ENCODE measurements around the gene HOXD11.

The HOXD11 gene

GRCh38 chr2:176067589-176068418 is 39.3 kb upstream of the HOXD11 start:
- Histone ChIP-seq H3K9me2 (ENCODE audit: low read depth, low read length) (no peaks in the 10 kb centered on the region), H3K9ac (ENCODE audit: low read length) (no peak overlapping the region), H3K4me3 (ENCODE audit: low read depth, low read length, poor library complexity, severe bottlenecking) (no peak overlapping the region), H3K4me2 (ENCODE audit: low read length) (no peak overlapping the region), H3F3A (ENCODE audit: insufficient read depth, low read length) (no peaks in the 10 kb centered on the region), H3K27me3 (ENCODE audit: insufficient read depth, low read length) (no peaks in the 10 kb centered on the region), H2AFZ (ENCODE audit: low read length) (no peak overlapping the region), H3K79me2 (ENCODE audit: insufficient read depth, low read length) (no peaks in the 10 kb centered on the region), H3K36me3 (ENCODE audit: insufficient read depth, low read length) (no peaks in the 10 kb centered on the region), H3K27ac (ENCODE audit: low read depth, low read length, poor library complexity, severe bottlenecking) (no peak overlapping the region), H4K20me1 (ENCODE audit: insufficient read depth, low read length) (no peaks in the 10 kb centered on the region), H3K4me1 (ENCODE audit: insufficient read depth, low read length, severe bottlenecking) (no peaks in the 10 kb centered on the region), H3K9me3 (ENCODE audit: low read length) (no peaks in the 10 kb centered on the region)
- no peak for TF ChIP-seq EZH2 (IDR thresholded peaks at IDR 0.05; ENCODE audit: borderline replicate concordance, low read length)
- no peak for TF ChIP-seq CTCF (IDR thresholded peaks at IDR 0.05; ENCODE audit: low read length)

GRCh38 chr2:176068419-176068832 is 38.7 kb upstream of the HOXD11 start:
- no peaks in the 10 kb centered on the region for H3K27me3 ChIP-seq (ENCODE audit: insufficient read depth, low read length)
- no peaks in the 10 kb centered on the region for H3K4me1 ChIP-seq (ENCODE audit: insufficient read depth, low read length, severe bottlenecking)
- no peaks in the 10 kb centered on the region for H3K36me3 ChIP-seq (ENCODE audit: insufficient read depth, low read length)
- TF ChIP-seq EZH2 (IDR thresholded peaks at IDR 0.05; ENCODE audit: borderline replicate concordance, low read length), result no peak
- no peak for TF ChIP-seq CTCF (IDR thresholded peaks at IDR 0.05; ENCODE audit: low read length)
- no peaks in the 10 kb centered on the region for H3F3A ChIP-seq (ENCODE audit: insufficient read depth, low read length)
- H3K4me3 ChIP-seq (ENCODE audit: low read depth, low read length, poor library complexity, severe bottlenecking), result no peak overlapping the region
- H3K79me2 ChIP-seq (ENCODE audit: insufficient read depth, low read length), result no peaks in the 10 kb centered on the region
- H2AFZ ChIP-seq (ENCODE audit: low read length), result no peak overlapping the region
- no peak overlapping the region for H3K9ac ChIP-seq (ENCODE audit: low read length)
- no peak overlapping the region for H3K27ac ChIP-seq (ENCODE audit: low read depth, low read length, poor library complexity, severe bottlenecking)
- no peaks in the 10 kb centered on the region for H3K9me3 ChIP-seq (ENCODE audit: low read length)
- no peak overlapping the region for H3K4me2 ChIP-seq (ENCODE audit: low read length)
- no peaks in the 10 kb centered on the region for H4K20me1 ChIP-seq (ENCODE audit: insufficient read depth, low read length)
- no peaks in the 10 kb centered on the region for H3K9me2 ChIP-seq (ENCODE audit: low read depth, low read length)

- Histone ChIP-seq H3K4me2 (ENCODE audit: low read length) (no peak overlapping the region), H3K27ac (ENCODE audit: low read depth, low read length, poor library complexity, severe bottlenecking) (no peak overlapping the region), H3K9me3 (ENCODE audit: low read length) (no peaks in the 10 kb centered on the region), H3K9me2 (ENCODE audit: low read depth, low read length) (no peaks in the 10 kb centered on the region), H3K4me3 (ENCODE audit: low read depth, low read length, poor library complexity, severe bottlenecking) (no peak overlapping the region), H3K9ac (ENCODE audit: low read length) (no peak overlapping the region), H2AFZ (ENCODE audit: low read length) (no peak overlapping the region), H3F3A (ENCODE audit: insufficient read depth, low read length) (no peaks in the 10 kb centered on the region), H3K36me3 (ENCODE audit: insufficient read depth, low read length) (no peaks in the 10 kb centered on the region), H3K4me1 (ENCODE audit: insufficient read depth, low read length, severe bottlenecking) (no peaks in the 10 kb centered on the region), H3K79me2 (ENCODE audit: insufficient read depth, low read length) (no peaks in the 10 kb centered on the region), H4K20me1 (ENCODE audit: insufficient read depth, low read length) (no peaks in the 10 kb centered on the region), H3K27me3 (ENCODE audit: insufficient read depth, low read length) (no peaks in the 10 kb centered on the region)
- TF ChIP-seq EZH2 (IDR thresholded peaks at IDR 0.05; ENCODE audit: borderline replicate concordance, low read length), result no peak
- no peak for TF ChIP-seq CTCF (IDR thresholded peaks at IDR 0.05; ENCODE audit: low read length)
Measured at GRCh38 chr2:176071330-176072291, 35.5 kb upstream of the HOXD11 start.
